DOHH2 (cell line): Measurements from ENCODE around the gene NLGN1.

Source experiments
- CTCF ChIP-seq: fragments of 200-600 bp; sonication (generic); IDR thresholded peaks from one replicate; pipeline ENCODE4 v1.5.1; 2014; ENCODE audit warnings: antibody characterized with exemption, mild to moderate bottlenecking, low read depth, low read length; ENCODE audit not compliant: poor library complexity, severe bottlenecking
- EZH2phosphoT487 ChIP-seq: fragments of 200-600 bp; sonication (generic); IDR thresholded peaks from 2 replicates; pipeline ENCODE4 v1.6.1; 2017; ENCODE audit warnings: borderline replicate concordance, mild to moderate bottlenecking, antibody characterized with exemption, low read length, moderate library complexity, mixed read lengths

GRCh38 chr3:174168026-174168425 is 770.5 kb downstream of the NLGN1 start:
- TF ChIP-seq CTCF, result no peak
- TF ChIP-seq EZH2phosphoT487, result no peak
